ENCODE results near the gene SNN.

Gene SNN

GRCh38 chr16:11705311-11706025, 37.2 kb downstream of the SNN start:
- DNase-seq (ENCODE audit: low read depth, low spot score): no peak
- Histone ChIP-seq H3K27me3 (ENCODE audit: control insufficient read depth, insufficient read depth, low read length) (no peaks in the 10 kb centered on the region), H3K9me3 (ENCODE audit: control insufficient read depth, insufficient read depth, low read length) (no peaks in the 10 kb centered on the region), H3K27ac (ENCODE audit: low read length) (no peak overlapping the region), H3K36me3 (ENCODE audit: control insufficient read depth, insufficient read depth, low read length) (no peaks in the 10 kb centered on the region), H3K4me3 (ENCODE audit: low read length) (no peak overlapping the region), H3K4me1 (ENCODE audit: control insufficient read depth, insufficient read depth, low read length) (no peaks in the 10 kb centered on the region)
- 100% methylated on average over 1 of the region's 6 CpGs for WGBS (ENCODE audit: insufficient coverage, insufficient read length)

GRCh38 chr16:11706180-11706742, 38.0 kb downstream of the SNN start:
- Histone ChIP-seq H3K9me3 (ENCODE audit: control insufficient read depth, insufficient read depth, low read length) (no peaks in the 10 kb centered on the region), H3K27ac (ENCODE audit: low read length) (no peak overlapping the region), H3K4me3 (ENCODE audit: low read length) (no peak overlapping the region), H3K36me3 (ENCODE audit: control insufficient read depth, insufficient read depth, low read length) (no peaks in the 10 kb centered on the region), H3K4me1 (ENCODE audit: control insufficient read depth, insufficient read depth, low read length) (no peaks in the 10 kb centered on the region), H3K27me3 (ENCODE audit: control insufficient read depth, insufficient read depth, low read length) (no peaks in the 10 kb centered on the region)
- no CpG with 5 or more reads among the region's 5 CpGs for WGBS (ENCODE audit: insufficient coverage, insufficient read length)
- no peak for DNase-seq (ENCODE audit: low read depth, low spot score)

DNA sequence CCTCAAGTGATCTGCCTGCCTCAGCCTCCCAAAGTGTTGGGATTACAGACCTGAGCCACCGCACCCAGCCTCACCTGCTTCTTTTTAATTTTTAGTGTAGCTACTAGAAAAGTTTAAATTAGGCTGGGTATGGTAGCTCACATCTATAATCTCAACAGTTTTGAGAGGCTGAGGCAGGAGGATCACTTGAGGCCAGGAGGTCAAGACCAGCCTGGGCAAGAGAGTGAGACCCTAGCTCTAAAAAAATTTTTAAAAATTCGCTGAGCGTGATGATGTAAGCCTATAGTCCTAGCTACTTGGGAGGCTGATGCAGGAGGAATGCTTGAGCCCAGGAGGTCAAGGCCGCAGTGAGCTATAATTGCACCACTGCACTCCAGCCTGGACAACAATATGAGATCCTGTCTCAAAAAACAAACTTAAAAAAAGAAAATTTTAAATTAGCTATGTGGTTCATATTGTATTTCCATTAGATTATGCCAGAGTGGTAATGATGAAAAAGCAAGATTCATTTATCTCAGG, 39.5 kb downstream of the SNN start:
- Histone ChIP-seq H3K36me3 (ENCODE audit: control insufficient read depth, insufficient read depth, low read length) (no peaks in the 10 kb centered on the region), H3K27ac (ENCODE audit: low read length) (no peak overlapping the region), H3K4me3 (ENCODE audit: low read length) (no peak overlapping the region), H3K27me3 (ENCODE audit: control insufficient read depth, insufficient read depth, low read length) (no peaks in the 10 kb centered on the region), H3K4me1 (ENCODE audit: control insufficient read depth, insufficient read depth, low read length) (no peaks in the 10 kb centered on the region), H3K9me3 (ENCODE audit: control insufficient read depth, insufficient read depth, low read length) (no peaks in the 10 kb centered on the region)
- DNase-seq (ENCODE audit: low read depth, low spot score): no peak
- no CpG with 5 or more reads among the region's 4 CpGs for WGBS (ENCODE audit: insufficient coverage, insufficient read length)

GRCh38 chr16:11708421-11708820, 40.2 kb downstream of the SNN start:
- Histone ChIP-seq H3K4me1 (ENCODE audit: control insufficient read depth, insufficient read depth, low read length) (no peaks in the 10 kb centered on the region), H3K9me3 (ENCODE audit: control insufficient read depth, insufficient read depth, low read length) (no peaks in the 10 kb centered on the region), H3K4me3 (ENCODE audit: low read length) (no peak overlapping the region), H3K27ac (ENCODE audit: low read length) (no peak overlapping the region), H3K27me3 (ENCODE audit: control insufficient read depth, insufficient read depth, low read length) (no peaks in the 10 kb centered on the region), H3K36me3 (ENCODE audit: control insufficient read depth, insufficient read depth, low read length) (no peaks in the 10 kb centered on the region)
- no CpG with 5 or more reads among the region's 1 CpG for WGBS (ENCODE audit: insufficient coverage, insufficient read length)
- no peak for DNase-seq (ENCODE audit: low read depth, low spot score)

DNA sequence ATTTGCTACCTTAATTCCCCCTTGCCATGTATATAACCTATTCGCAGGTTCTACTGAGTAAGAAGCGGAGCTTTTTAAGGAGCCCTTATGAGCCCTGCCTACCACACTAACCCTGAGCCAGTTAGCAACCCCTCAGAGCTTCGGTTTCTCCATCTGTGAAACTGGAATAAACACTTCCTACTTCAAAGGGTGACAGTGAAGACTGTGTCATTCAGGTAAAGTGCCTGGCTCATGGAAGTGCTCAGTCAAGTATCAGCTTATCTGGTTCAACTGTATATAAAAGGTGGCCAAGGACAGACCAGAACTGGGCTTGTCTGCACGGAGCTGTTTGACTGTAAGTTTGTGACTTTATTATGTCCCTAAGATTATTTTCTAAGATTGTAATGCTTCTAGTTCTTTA, 43.4 kb downstream of the SNN start:
- WGBS (ENCODE audit: insufficient coverage, insufficient read length): no CpG with 5 or more reads among the region's 4 CpGs
- no peaks in the 10 kb centered on the region for H3K27me3 ChIP-seq (ENCODE audit: control insufficient read depth, insufficient read depth, low read length)
- H3K27ac ChIP-seq (ENCODE audit: low read length): no peak overlapping the region

GRCh38 chr16:11712122-11712521, 43.9 kb downstream of the SNN start:
- Histone ChIP-seq H3K4me3 (ENCODE audit: low read length) (no peak overlapping the region), H3K36me3 (ENCODE audit: control insufficient read depth, insufficient read depth, low read length) (no peaks in the 10 kb centered on the region), H3K9me3 (ENCODE audit: control insufficient read depth, insufficient read depth, low read length) (no peaks in the 10 kb centered on the region), H3K27ac (ENCODE audit: low read length) (no peak overlapping the region), H3K4me1 (ENCODE audit: control insufficient read depth, insufficient read depth, low read length) (no peaks in the 10 kb centered on the region), H3K27me3 (ENCODE audit: control insufficient read depth, insufficient read depth, low read length) (no peaks in the 10 kb centered on the region)
- WGBS (ENCODE audit: insufficient coverage, insufficient read length): no CpG with 5 or more reads among the region's 3 CpGs
- no peak for DNase-seq (ENCODE audit: low read depth, low spot score)

More for the DNA sequence above, 43.4 kb downstream of the SNN start:
- H3K4me3 ChIP-seq (ENCODE audit: low read length): no peak overlapping the region
- H3K36me3 ChIP-seq (ENCODE audit: control insufficient read depth, insufficient read depth, low read length): no peaks in the 10 kb centered on the region
- H3K9me3 ChIP-seq (ENCODE audit: control insufficient read depth, insufficient read depth, low read length): no peaks in the 10 kb centered on the region
- H3K4me1 ChIP-seq (ENCODE audit: control insufficient read depth, insufficient read depth, low read length): no peaks in the 10 kb centered on the region
- no peak for DNase-seq (ENCODE audit: low read depth, low spot score)

DNA sequence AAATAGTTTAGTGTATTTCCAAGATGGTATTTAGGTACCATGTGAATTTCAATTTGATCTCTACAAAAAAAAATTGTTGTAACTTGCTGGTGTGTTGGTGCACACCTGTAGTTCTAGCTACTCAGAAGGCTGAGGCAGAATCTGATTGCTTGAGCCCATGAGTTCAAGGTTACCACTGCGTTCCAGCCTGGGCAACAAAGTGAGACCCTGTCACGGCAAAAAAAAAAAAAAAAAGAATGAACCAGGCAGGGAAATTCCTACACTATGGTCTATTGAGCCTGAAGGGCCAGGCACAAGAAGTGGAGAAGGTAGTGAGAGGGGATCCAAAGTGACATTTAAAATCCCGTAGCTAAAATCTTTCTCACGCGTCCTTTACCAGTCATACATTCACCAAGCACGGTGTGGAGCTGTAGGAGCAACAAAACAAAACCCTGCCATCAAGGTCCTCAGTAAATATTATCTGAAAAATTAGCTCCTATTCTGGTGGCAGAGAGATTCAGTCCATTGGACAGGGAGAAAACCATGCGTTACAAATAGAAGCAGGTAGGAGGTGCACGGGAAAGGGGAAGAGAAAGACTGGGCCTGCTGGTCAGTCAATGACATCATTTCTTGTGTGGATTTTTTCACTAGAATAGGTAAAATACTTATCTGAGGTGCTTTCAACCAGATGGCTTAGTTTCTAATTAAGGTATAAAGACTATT, 47.1 kb downstream of the SNN start:
- DNase-seq (ENCODE audit: low read depth, low spot score): no peak
- H3K4me1 ChIP-seq (ENCODE audit: control insufficient read depth, insufficient read depth, low read length): no peaks in the 10 kb centered on the region
- H3K36me3 ChIP-seq (ENCODE audit: control insufficient read depth, insufficient read depth, low read length): peaks cover 3% of the 10 kb centered on the region; the same call in 1 of the 2 replicates
- H3K27me3 ChIP-seq (ENCODE audit: control insufficient read depth, insufficient read depth, low read length): no peaks in the 10 kb centered on the region
- H3K27ac ChIP-seq (ENCODE audit: low read length): no peak overlapping the region
- no peak overlapping the region for H3K4me3 ChIP-seq (ENCODE audit: low read length)
- WGBS (ENCODE audit: insufficient coverage, insufficient read length): no CpG with 5 or more reads among the region's 8 CpGs
- H3K9me3 ChIP-seq (ENCODE audit: control insufficient read depth, insufficient read depth, low read length): no peaks in the 10 kb centered on the region

- Histone ChIP-seq H3K36me3 (ENCODE audit: control insufficient read depth, insufficient read depth, low read length) (peaks cover 3% of the 10 kb centered on the region; the same call in 1 of the 2 replicates), H3K4me1 (ENCODE audit: control insufficient read depth, insufficient read depth, low read length) (no peaks in the 10 kb centered on the region), H3K27me3 (ENCODE audit: control insufficient read depth, insufficient read depth, low read length) (no peaks in the 10 kb centered on the region), H3K27ac (ENCODE audit: low read length) (no peak overlapping the region), H3K9me3 (ENCODE audit: control insufficient read depth, insufficient read depth, low read length) (no peaks in the 10 kb centered on the region), H3K4me3 (ENCODE audit: low read length) (no peak overlapping the region)
- DNase-seq (ENCODE audit: low read depth, low spot score): no peak
These were observed 48.1 kb downstream of the SNN start for GRCh38 chr16:11716336-11716735.

DNA sequence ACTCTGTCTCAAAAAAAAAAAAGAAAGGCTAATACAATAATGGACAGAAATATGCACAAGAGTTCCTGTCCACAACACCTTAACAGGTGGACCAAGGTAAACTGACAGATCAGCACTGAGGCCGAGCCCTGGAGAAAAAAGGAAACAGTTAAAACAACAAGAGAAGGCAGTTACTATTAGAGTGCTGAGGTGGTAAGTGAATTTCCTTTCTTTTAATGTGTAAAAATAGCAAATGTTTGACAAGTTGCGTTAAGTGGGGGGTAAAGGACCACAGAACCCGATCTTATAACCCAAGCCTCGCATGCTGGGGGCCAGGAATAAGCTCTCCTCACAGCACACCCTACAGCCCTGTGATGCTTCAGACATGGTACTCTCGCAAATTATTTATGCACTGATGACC, 49.6 kb downstream of the SNN start:
- Histone ChIP-seq H3K4me1 (ENCODE audit: control insufficient read depth, insufficient read depth, low read length) (no peaks in the 10 kb centered on the region), H3K27me3 (ENCODE audit: control insufficient read depth, insufficient read depth, low read length) (no peaks in the 10 kb centered on the region), H3K4me3 (ENCODE audit: low read length) (no peak overlapping the region), H3K36me3 (ENCODE audit: control insufficient read depth, insufficient read depth, low read length) (peaks cover 3% of the 10 kb centered on the region; the same call in 1 of the 2 replicates), H3K9me3 (ENCODE audit: control insufficient read depth, insufficient read depth, low read length) (no peaks in the 10 kb centered on the region), H3K27ac (ENCODE audit: low read length) (no peak overlapping the region)
- no peak for DNase-seq (ENCODE audit: low read depth, low spot score)
- WGBS (ENCODE audit: insufficient coverage, insufficient read length): no CpG with 5 or more reads among the region's 5 CpGs

DNA sequence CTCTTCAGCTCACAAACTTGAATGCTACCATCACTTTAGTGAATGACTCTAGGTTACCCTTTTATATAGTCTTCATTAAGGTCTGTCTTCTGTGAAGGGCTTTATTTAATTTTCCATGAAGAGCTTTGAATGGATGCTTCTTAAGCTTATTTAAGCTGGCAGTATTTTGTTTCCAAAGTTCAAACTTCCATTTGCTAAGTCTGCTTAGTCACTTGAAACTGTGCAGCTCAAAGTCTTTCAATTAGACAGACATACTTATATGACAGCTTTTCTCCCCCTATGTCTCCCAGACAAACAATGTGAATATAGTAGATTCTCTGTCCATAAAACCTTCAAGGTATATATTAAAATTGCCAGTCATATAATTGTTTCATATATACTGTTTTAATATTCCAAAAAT, 50.9 kb downstream of the SNN start:
- no peak for DNase-seq (ENCODE audit: low read depth, low spot score)
- Histone ChIP-seq H3K9me3 (ENCODE audit: control insufficient read depth, insufficient read depth, low read length) (no peaks in the 10 kb centered on the region), H3K4me3 (ENCODE audit: low read length) (no peak overlapping the region), H3K36me3 (ENCODE audit: control insufficient read depth, insufficient read depth, low read length) (peaks cover 3% of the 10 kb centered on the region; the same call in 1 of the 2 replicates), H3K4me1 (ENCODE audit: control insufficient read depth, insufficient read depth, low read length) (no peaks in the 10 kb centered on the region), H3K27ac (ENCODE audit: low read length) (no peak overlapping the region), H3K27me3 (ENCODE audit: control insufficient read depth, insufficient read depth, low read length) (no peaks in the 10 kb centered on the region)
